ENCODE data around the gene CCDC196.
"Not testable (repeated sequence)": the region's sequence is repeated elsewhere in the genome, so short reads cannot be mapped to it uniquely, and the experiment has no call there.

CCDC196 gene

DNA sequence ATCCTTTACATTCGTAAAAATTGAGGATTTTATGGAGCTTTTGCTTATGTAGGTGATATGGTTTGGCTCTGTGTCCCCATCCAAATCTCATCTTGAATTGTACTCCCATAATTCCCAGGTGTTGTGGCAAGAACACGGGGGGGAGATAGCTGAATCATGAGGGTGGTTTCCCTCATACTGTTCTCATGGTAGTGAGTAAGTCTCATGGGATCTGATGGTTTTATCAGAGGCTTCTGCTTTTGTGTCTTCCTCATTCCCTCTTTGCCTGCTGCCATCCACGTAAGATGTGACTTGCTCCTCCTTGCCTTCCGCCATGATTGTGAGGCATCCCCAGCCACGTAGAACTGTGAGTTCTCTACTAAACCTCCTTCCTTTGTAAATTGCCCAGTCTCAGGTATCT is 16.7 kb downstream of the CCDC196 start:
- not testable (repeated sequence) for ATAC-seq (replicated peaks); H3K4me1 Mint-ChIP-seq (ENCODE audit: low read depth in 2 of 2); H3K27ac Mint-ChIP-seq; DNase-seq; H3K36me3 Mint-ChIP-seq (ENCODE audit: insufficient read depth); H3K4me3 Mint-ChIP-seq; H3K27me3 Mint-ChIP-seq; H3K9me3 Mint-ChIP-seq

DNA sequence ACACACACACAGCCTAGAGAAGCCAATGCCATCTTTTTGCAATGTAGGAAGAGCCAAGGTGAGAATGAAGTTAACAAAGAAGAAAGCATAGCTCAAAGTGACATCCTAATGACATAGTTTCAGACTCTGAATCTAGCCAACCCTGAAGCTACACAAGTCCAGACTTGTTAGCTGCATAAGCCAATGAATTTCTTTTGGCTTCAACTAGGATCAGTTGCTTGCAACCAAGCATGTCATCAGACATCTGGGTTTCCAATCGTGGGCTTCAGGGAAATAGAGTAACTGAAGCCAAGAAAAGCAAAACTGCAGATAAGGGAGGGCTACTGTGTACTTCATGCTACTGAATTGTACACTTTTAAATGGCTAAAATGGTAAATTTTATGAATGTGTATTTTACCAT is 17.4 kb downstream of the CCDC196 start:
- peaks cover 5 to 8% of the 10 kb centered on the region in 2 donors for H3K4me1 Mint-ChIP-seq (ENCODE audit: low read depth in 2 of 2)
- H3K9me3 Mint-ChIP-seq, result no peaks in the 10 kb centered on the region
- DNase-seq, result no peak
- H3K4me3 Mint-ChIP-seq, result no peak overlapping the region
- no peak for ATAC-seq (replicated peaks)
- H3K27me3 Mint-ChIP-seq, result no peaks in the 10 kb centered on the region
- H3K27ac Mint-ChIP-seq, result no peak overlapping the region
- peaks cover 3% of the 10 kb centered on the region for H3K36me3 Mint-ChIP-seq (ENCODE audit: insufficient read depth)

DNA sequence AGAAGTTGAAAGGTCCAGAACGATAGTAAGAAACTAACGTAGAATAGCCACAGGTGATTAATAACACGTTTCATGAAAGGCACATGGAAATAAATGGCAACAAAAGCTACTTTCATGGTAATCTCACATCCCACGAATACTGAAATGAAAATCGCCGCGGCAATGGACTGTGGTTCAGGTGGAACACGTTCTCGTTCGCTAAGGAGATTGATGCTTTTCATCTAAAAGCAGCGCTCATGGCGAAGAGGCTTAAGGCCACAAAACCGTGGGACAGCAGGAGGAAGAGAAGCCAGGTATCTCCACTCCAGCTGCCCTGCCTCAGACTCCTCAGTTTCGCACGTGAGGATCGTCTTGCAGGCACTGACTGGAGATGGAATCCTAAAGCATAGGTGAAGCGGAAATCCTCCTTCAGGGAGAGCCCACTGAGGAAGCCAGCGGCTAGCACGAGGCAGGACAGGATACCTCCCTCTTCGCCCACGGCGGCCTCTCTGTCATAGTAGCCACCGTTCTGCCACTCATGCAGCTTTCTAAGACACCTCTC is 21.1 kb downstream of the CCDC196 start:
- Mint-ChIP-seq H3K36me3 (ENCODE audit: insufficient read depth) (peaks cover 3% of the 10 kb centered on the region), H3K9me3 (no peaks in the 10 kb centered on the region), H3K4me1 (ENCODE audit: low read depth in 2 of 2) (peaks cover 11 to 23% of the 10 kb centered on the region in 2 donors), H3K27me3 (peaks cover 9 to 15% of the 10 kb centered on the region in 2 donors), H3K4me3 (peak overlapping the region; percentile 88 to 91), H3K27ac (peak overlapping the region; percentile 72 to 86)
- no peak for ATAC-seq (replicated peaks)
- DNase-seq, result peak in 1 of 3 experiments; percentile 1

DNA sequence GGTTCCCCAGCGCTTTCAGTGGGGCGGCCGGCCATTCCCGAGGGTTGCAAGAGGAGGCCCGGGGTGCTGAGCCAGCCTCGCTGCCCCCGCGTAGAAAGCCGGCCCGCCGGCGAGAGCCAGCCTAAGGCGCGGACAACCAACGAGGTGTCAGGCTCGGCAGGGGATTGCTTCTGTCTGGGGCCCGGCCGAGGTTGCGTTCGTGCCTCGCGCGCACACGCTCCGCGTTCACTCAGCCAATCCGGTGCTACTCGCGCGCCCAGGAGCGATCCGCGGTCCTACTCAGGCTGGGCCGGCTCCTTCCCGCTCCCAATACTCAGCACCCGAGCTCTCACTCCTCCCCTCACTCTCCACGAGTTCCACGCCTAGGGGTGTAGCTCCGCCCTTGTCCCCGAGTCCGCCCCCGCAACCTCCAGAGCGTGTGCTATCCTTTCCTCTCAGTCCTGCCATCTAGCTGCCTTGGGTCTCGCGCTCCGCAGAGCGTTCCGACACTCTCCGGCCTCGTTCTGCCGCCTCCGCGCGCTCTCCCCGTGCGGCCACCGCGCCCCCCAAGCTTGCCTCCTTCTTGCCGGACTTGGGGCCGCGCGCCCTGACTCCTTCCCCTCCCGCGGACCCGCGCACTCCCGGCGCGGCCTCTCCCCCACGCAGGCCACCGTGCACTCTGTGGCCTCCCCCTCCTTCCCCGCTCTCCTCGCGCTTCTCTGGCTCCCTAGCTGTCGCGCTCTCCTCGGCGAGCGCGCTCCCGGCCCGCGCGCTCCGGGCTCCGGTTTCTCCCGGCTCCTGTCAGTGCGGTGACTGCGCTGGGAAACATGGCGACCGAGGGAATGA is 21.8 kb downstream of the CCDC196 start, which contains the start of gene GPHN:
Gene GPHN, plus strand, starts transcription at position 426 of the 825 bp plus-strand sequence.
- DNase-seq (peak; percentile 66 to 71 (median 66)), ATAC-seq (replicated peaks) (peak; percentile 87)
- H3K4me3 Mint-ChIP-seq, result peak within 1 kb of the TSS; percentile 88 to 91
- peaks cover 3% of the 10 kb centered on the region for H3K36me3 Mint-ChIP-seq (ENCODE audit: insufficient read depth)
- H3K27me3 Mint-ChIP-seq, result peaks cover 9 to 15% of the 10 kb centered on the region in 2 donors
- peak within 1 kb of the TSS; percentile 72 to 86 for H3K27ac Mint-ChIP-seq
- H3K4me1 Mint-ChIP-seq (ENCODE audit: low read depth in 2 of 2), result peaks cover 11 to 24% of the 10 kb centered on the region in 2 donors
- H3K9me3 Mint-ChIP-seq, result no peaks in the 10 kb centered on the region

DNA sequence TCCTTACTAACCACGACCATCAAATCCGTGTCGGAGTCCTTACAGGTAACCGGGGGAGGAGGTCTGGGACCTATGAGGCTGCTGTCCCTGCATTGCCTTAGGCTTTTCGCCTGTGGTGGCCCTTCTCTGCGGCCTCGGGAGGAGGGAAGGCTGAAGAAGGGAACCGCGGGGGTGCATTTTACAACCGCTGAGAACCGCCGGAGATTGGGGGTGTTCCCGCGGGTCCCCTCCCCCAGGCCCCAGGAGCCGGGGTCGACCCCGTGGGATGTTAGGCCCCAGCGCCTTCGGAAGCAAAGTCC is 22.3 kb downstream of the CCDC196 start:
- ATAC-seq (replicated peaks), result peak; percentile 1
- peak overlapping the region; percentile 88 to 91 for H3K4me3 Mint-ChIP-seq
- peaks cover 3% of the 10 kb centered on the region for H3K36me3 Mint-ChIP-seq (ENCODE audit: insufficient read depth)
- peaks cover 9 to 15% of the 10 kb centered on the region in 2 donors for H3K27me3 Mint-ChIP-seq
- no peak for DNase-seq
- peak overlapping the region; percentile 72 to 86 for H3K27ac Mint-ChIP-seq
- peaks cover 11 to 27% of the 10 kb centered on the region in 2 donors for H3K4me1 Mint-ChIP-seq (ENCODE audit: low read depth in 2 of 2)
- H3K9me3 Mint-ChIP-seq, result no peaks in the 10 kb centered on the region

DNA sequence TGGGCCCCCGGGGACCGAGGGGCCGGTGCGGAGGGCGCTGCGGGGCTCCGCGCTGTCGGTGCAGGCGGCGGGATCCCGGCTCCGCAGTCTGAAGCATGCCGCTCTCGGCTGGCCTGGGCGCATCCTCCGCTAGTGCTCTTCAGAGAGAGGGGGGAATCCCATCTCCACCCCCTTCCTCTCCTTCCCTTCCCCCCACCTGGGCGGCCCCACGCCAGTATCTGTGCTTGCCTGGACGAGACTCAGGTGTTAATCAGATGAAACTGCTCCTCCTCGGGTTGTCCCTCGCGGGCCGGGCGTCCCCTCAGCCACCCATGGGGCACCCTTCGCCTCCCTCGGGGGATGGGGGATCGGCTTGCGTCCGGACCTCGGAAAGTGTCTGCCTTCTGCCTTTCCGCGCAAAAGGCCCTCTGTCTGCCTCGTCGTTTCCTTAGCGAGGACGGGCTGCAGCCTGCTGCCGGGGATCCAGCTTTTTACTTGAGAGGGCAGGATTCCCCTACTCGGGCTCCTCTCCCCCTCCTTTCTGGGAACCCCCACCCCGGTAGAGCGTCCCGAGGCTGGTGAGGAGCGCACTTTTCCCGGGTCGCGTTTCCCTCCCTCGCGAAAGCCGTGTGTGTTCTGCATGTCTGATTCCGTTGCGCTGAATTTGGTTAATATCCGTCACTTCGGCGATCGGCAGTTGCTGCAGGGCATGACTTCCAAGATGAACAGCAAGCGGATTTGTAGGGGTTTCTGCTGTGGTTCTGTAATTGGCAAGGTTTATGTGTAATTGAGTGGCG is 22.9 kb downstream of the CCDC196 start:
- DNase-seq, result peak; percentile 8 to 18 (median 17)

DNA sequence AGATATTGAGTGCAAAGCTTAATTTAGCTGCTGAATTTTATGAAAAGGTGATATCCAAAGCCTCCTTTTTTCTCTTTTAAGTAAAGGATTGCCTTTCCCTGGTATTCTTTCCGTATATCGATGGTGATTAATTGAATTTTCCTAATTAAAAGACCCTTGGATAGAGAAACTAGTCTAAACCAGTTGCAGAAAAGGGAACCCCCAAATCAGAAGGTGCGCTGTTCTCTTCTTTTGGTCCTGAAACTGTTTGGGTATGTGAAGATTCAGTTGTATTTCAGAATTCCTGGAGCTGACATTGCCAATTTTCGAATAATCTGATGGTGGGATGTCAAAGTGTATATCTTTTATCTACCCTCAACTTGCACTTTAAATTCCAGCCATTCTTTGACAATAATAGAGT is 23.7 kb downstream of the CCDC196 start:
- no peaks in the 10 kb centered on the region for H3K9me3 Mint-ChIP-seq
- H3K27me3 Mint-ChIP-seq, result peaks cover 9 to 15% of the 10 kb centered on the region in 2 donors
- no peak overlapping the region for H3K27ac Mint-ChIP-seq
- H3K4me1 Mint-ChIP-seq (ENCODE audit: low read depth in 2 of 2), result peaks cover 11 to 27% of the 10 kb centered on the region in 2 donors
- no peak for DNase-seq
- ATAC-seq (replicated peaks), result no peak
- peak overlapping the region; percentile 88 to 91 for H3K4me3 Mint-ChIP-seq
- H3K36me3 Mint-ChIP-seq (ENCODE audit: insufficient read depth), result peaks cover 3% of the 10 kb centered on the region

More for the DNA sequence above, 22.9 kb downstream of the CCDC196 start:
- peak overlapping the region; percentile 88 to 91 for H3K4me3 Mint-ChIP-seq
- peak; percentile 7 for ATAC-seq (replicated peaks)
- H3K9me3 Mint-ChIP-seq, result no peaks in the 10 kb centered on the region
- H3K36me3 Mint-ChIP-seq (ENCODE audit: insufficient read depth), result peaks cover 3% of the 10 kb centered on the region
- peaks cover 11 to 27% of the 10 kb centered on the region in 2 donors for H3K4me1 Mint-ChIP-seq (ENCODE audit: low read depth in 2 of 2)
- peaks cover 9 to 15% of the 10 kb centered on the region in 2 donors for H3K27me3 Mint-ChIP-seq
- peak overlapping the region; percentile 67 to 72 for H3K27ac Mint-ChIP-seq

DNA sequence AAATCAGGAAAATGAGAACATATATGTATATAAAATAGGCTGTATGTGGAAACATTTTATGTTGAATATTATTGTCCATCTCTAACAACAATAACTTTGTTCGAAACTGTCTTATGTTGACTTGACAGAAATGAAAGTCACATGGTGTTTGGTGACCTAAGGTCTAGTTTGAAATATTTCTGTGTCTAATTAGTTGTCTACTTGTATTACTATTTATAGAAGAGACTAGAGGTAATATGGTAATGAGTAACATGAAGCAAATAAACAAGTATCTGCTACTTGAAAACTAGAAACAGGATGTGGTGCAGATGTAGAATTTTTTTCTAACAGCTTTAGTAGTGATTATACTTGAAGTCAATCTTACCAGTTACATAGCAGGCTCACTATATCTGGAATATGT is 25.7 kb downstream of the CCDC196 start:
- peaks cover 3% of the 10 kb centered on the region for H3K36me3 Mint-ChIP-seq (ENCODE audit: insufficient read depth)
- ATAC-seq (replicated peaks) (no peak), DNase-seq (no peak)
- H3K9me3 Mint-ChIP-seq, result no peaks in the 10 kb centered on the region
- H3K27ac Mint-ChIP-seq, result peak overlapping the region in 1 of 2 donors; percentile 4
- H3K27me3 Mint-ChIP-seq, result peaks cover 9 to 15% of the 10 kb centered on the region in 2 donors
- no peak overlapping the region for H3K4me3 Mint-ChIP-seq
- peaks cover 11 to 25% of the 10 kb centered on the region in 2 donors for H3K4me1 Mint-ChIP-seq (ENCODE audit: low read depth in 2 of 2)

DNA sequence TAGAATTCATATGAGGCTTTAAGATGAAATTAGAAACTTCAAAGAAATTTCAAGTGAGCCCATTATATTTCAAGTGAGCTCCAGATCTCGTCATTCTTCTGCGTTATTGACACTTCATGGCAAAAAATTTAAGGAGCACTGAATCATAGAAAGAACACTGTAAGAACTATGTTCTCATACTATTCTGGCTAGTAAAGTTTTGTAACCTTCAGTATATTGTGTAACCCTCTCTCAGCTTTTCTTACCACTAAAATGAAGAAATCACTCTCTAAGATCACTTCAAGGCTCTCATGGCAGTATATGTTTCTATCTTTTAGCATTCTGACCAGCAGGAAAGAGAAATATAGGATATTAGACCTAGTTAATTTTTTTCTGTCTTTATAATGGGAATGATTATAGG is 28.0 kb downstream of the CCDC196 start:
- H3K4me1 Mint-ChIP-seq (ENCODE audit: low read depth in 2 of 2), result peaks cover 3 to 19% of the 10 kb centered on the region in 2 donors
- H3K9me3 Mint-ChIP-seq, result peaks cover 0 to 2% of the 10 kb centered on the region in 2 donors
- no peaks in the 10 kb centered on the region for H3K36me3 Mint-ChIP-seq (ENCODE audit: insufficient read depth)
- no peak overlapping the region for H3K4me3 Mint-ChIP-seq
- DNase-seq (no peak), ATAC-seq (replicated peaks) (no peak)
- peaks cover 6 to 13% of the 10 kb centered on the region in 2 donors for H3K27me3 Mint-ChIP-seq
- H3K27ac Mint-ChIP-seq, result no peak overlapping the region

DNA sequence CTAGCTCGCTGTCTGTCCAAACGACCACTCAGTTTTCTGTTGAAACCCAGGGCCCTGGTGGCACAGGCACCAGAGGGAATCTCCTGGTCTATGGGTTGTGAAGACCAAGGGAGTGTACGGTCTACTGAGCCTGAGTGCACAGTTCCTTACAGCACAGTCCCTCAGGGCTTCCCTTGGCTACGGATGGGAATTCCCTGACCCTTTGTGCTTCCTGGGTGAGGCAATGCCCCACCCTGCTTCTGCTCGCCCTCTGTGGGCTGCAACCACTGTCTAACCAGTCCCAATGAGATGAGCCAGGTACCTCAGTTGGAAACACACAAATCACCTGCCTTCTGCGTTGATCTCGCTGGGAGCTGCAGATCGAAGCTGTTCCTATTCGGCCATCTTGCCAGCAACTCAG is 44.4 kb downstream of the CCDC196 start:
- H3K4me1 Mint-ChIP-seq (ENCODE audit: low read depth in 2 of 2), result peaks cover 7 to 21% of the 10 kb centered on the region in 2 donors
- ATAC-seq (replicated peaks), result no peak
- no peak overlapping the region for H3K27ac Mint-ChIP-seq
- H3K36me3 Mint-ChIP-seq (ENCODE audit: insufficient read depth), result no peaks in the 10 kb centered on the region
- no peak for DNase-seq
- no peaks in the 10 kb centered on the region for H3K9me3 Mint-ChIP-seq
- H3K27me3 Mint-ChIP-seq, result no peaks in the 10 kb centered on the region
- no peak overlapping the region for H3K4me3 Mint-ChIP-seq

DNA sequence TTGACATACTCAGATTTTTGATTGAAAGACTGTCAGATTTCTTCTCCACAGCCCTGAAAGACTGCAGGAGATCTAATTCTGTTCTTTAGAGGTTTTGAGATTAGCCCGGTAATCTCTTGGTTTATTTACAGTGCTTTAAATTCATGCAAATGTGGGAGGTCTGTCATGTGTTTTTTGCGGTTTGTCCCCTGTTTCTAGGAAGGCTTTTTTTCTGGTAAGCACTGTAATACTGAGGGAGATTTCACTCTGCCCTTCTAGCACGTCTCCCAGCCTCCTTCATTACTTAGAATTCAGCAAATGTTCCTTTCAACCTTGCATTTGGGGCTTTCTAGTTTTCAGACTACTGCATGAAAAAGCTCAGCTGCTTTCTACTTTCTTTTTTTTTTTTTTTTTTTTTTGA is 52.9 kb downstream of the CCDC196 start:
- Mint-ChIP-seq H3K4me1 (ENCODE audit: low read depth in 2 of 2) (peaks cover 0 to 8% of the 10 kb centered on the region in 2 donors), H3K27me3 (no peaks in the 10 kb centered on the region), H3K4me3 (peak overlapping the region in 1 of 2 donors; percentile 14), H3K9me3 (peaks cover 0 to 2% of the 10 kb centered on the region in 2 donors), H3K36me3 (ENCODE audit: insufficient read depth) (peaks cover 5% of the 10 kb centered on the region), H3K27ac (no peak overlapping the region)
- ATAC-seq (replicated peaks) (no peak), DNase-seq (no peak)

DNA sequence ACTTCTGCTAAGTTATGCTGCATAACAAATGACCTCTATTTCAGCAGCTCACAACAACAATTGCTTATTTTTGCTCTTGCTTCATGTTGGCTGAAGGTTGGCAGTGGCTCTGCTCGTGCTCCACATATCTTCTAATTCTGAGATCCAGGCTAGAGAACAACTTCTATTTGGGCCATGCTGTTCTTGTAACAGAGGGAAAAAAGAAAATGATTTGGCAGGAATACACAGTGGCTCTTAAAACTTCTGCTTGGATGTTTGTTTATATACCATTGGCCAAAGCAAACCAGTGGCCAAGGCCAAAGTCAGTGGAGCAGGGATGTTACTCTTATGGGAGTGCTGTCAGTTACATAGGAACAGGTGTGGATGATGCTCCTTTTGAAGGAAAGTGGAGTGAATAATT is 53.9 kb downstream of the CCDC196 start:
- Mint-ChIP-seq H3K27ac (no peak overlapping the region), H3K4me3 (no peak overlapping the region), H3K27me3 (no peaks in the 10 kb centered on the region), H3K4me1 (ENCODE audit: low read depth in 2 of 2) (peaks cover 0 to 8% of the 10 kb centered on the region in 2 donors), H3K9me3 (peaks cover 0 to 2% of the 10 kb centered on the region in 2 donors), H3K36me3 (ENCODE audit: insufficient read depth) (peaks cover 5% of the 10 kb centered on the region)
- DNase-seq, result no peak
- ATAC-seq (replicated peaks), result no peak

DNA sequence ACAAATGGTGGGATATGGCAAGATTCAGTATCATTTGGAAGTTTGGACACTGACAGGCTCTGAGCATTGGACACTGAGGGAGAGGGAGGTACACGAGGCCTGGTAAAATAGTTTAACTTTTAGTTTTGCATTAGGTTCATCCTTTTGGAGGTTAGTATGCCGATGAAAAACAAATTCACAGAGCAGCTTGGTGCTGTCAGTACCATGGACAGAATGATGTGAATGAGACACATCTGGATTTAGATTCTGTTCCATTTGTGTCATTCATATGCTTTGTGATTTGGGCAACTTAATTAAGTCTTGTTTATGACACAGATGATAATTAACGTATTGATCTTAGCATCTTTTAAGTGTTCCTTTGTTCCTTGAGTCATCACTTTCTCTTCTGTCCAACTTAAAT is 55.5 kb downstream of the CCDC196 start:
- Mint-ChIP-seq H3K27ac (no peak overlapping the region), H3K9me3 (peaks cover 0 to 2% of the 10 kb centered on the region in 2 donors), H3K36me3 (ENCODE audit: insufficient read depth) (peaks cover 5% of the 10 kb centered on the region), H3K4me1 (ENCODE audit: low read depth in 2 of 2) (peaks cover 0 to 8% of the 10 kb centered on the region in 2 donors), H3K4me3 (no peak overlapping the region), H3K27me3 (no peaks in the 10 kb centered on the region)
- no peak for DNase-seq
- no peak for ATAC-seq (replicated peaks)
